Measurements from ENCODE around the gene P4HA3.

Gene P4HA3

GRCh38 chr11:74262725-74263124 is 48.7 kb downstream of the P4HA3 start:
- DNase-seq (ENCODE audit: low spot score), result no peak

- no peak for DNase-seq (ENCODE audit: low spot score)
These were observed 53.4 kb downstream of the P4HA3 start for GRCh38 chr11:74257959-74258553.

- no peak for DNase-seq (ENCODE audit: low spot score)
These were observed 54.9 kb downstream of the P4HA3 start for GRCh38 chr11:74256378-74257133.

- DNase-seq (ENCODE audit: low spot score), result peak; percentile 48
These were observed 55.6 kb downstream of the P4HA3 start for GRCh38 chr11:74255741-74256375.

- no peak for DNase-seq (ENCODE audit: low spot score)
These were observed 58.1 kb downstream of the P4HA3 start for GRCh38 chr11:74253361-74253760.

GRCh38 chr11:74249496-74249895 is 61.9 kb downstream of the P4HA3 start:
- DNase-seq (ENCODE audit: low spot score), result no peak

GRCh38 chr11:74248469-74248868 is 63.0 kb downstream of the P4HA3 start:
- DNase-seq (ENCODE audit: low spot score), result no peak

GRCh38 chr11:74238243-74238642 is 73.2 kb downstream of the P4HA3 start:
- DNase-seq (ENCODE audit: low spot score), result no peak

- no peak for DNase-seq (ENCODE audit: low spot score)
These were observed 73.9 kb downstream of the P4HA3 start for GRCh38 chr11:74237541-74237940.

GRCh38 chr11:74235121-74235520 is 76.3 kb downstream of the P4HA3 start:
- DNase-seq (ENCODE audit: low spot score), result no peak

- no peak for DNase-seq (ENCODE audit: low spot score)
These were observed 77.8 kb downstream of the P4HA3 start for GRCh38 chr11:74233683-74234082.

GRCh38 chr11:74232311-74232950 is 79.0 kb downstream of the P4HA3 start:
- no peak for DNase-seq (ENCODE audit: low spot score)

- DNase-seq (ENCODE audit: low spot score), result no peak
These were observed 84.5 kb downstream of the P4HA3 start for GRCh38 chr11:74226907-74227306.

GRCh38 chr11:74225565-74225964 is 85.9 kb downstream of the P4HA3 start:
- no peak for DNase-seq (ENCODE audit: low spot score)

- no peak for DNase-seq (ENCODE audit: low spot score)
These were observed 89.6 kb downstream of the P4HA3 start for GRCh38 chr11:74221816-74222215.

- DNase-seq (ENCODE audit: low spot score), result no peak
These were observed 91.1 kb downstream of the P4HA3 start for GRCh38 chr11:74220376-74220775.

Data from LoVo (cell line).